Measurements from ENCODE around the gene OR52B4.

GRCh38 chr11:4375431-4376140 lies 7.4 kb upstream of the OR52B4 start:
- no peak for TF ChIP-seq CTCF (IDR thresholded peaks at IDR 0.05)
- TF ChIP-seq POLR2A (IDR thresholded peaks at IDR 0.05): no peak
- no peak for TF ChIP-seq EP300 (IDR thresholded peaks at IDR 0.05)

Data from tibial nerve (tissue), 4 donors.